Gastrocnemius medialis (tissue), 4 donors: ENCODE data around the gene PTMA.

ENCODE experiments used
- CTCF ChIP-seq, 5 experiments: fragments of 450-650 bp in 3 of 5; fragments of 200-600 bp in 2 of 5; sonication (generic) in 2 of 5; IDR thresholded peaks in 4 of 5; conservative IDR thresholded peaks in 1 of 5; 1 replicate in 4 of 5; 2 replicates in 1 of 5; pipeline ENCODE4 v1.5.1; 2016 to 2019; ENCODE audit warnings: antibody characterized with exemption in 5 of 5, mild to moderate bottlenecking in 3 of 5, moderate library complexity in 3 of 5
- POLR2A ChIP-seq, 2 donors: fragments of 450-650 bp; IDR thresholded peaks; one replicate each; pipeline ENCODE4 v1.6.1; 2017; ENCODE audit warnings: antibody characterized with exemption in 2 of 2, mild to moderate bottlenecking in 2 of 2, moderate library complexity in 2 of 2

GRCh38 chr2:231660860-231661259 is 47.5 kb upstream of the PTMA start:
- TF ChIP-seq CTCF (IDR thresholded peaks at IDR 0.05 in 4 of 5, conservative IDR thresholded peaks at IDR 0.05 in 1 of 5) (no peak), POLR2A (IDR thresholded peaks at IDR 0.05) (no peak)
